Esophagus squamous epithelium (tissue), 5 donors: ENCODE results near the gene NR1H3. TPM values are rescaled to one million over a fixed set of nuclear protein-coding genes. Genes with fewer than 3 reads are reported as not detected.

ENCODE experiments used
- DNase-seq: peaks from one replicate; lab custom pipeline; 2025; lab: John Stamatoyannopoulos, UW
- H3K27ac ChIP-seq, 4 donors: fragments of 200-600 bp; sonication (generic); one replicate each; pipeline ENCODE4 v1.5.1; 2016 to 2019; ENCODE audit warnings: mild to moderate bottlenecking in 1 of 4
- H3K27me3 ChIP-seq, 4 donors: fragments of 200-600 bp; sonication (generic); 1 replicate in 3 of 4; 2 replicates in 1 of 4; pipeline versions ENCODE4 v1.5.1 to v1.6.0; 2017 to 2021; ENCODE audit warnings: antibody characterized with exemption in 1 of 4
- H3K36me3 ChIP-seq, 3 donors: fragments of 200-600 bp; sonication (generic); one replicate each; pipeline ENCODE4 v1.5.1; 2016 to 2019
- H3K4me1 ChIP-seq, 3 donors: fragments of 200-600 bp; sonication (generic); one replicate each; pipeline ENCODE4 v1.5.1; 2017 to 2019
- H3K4me3 ChIP-seq, 4 donors: fragments of 200-600 bp; sonication (generic); 1 replicate in 3 of 4; 2 replicates in 1 of 4; pipeline ENCODE4 v1.5.1; 2016 to 2019; ENCODE audit warnings: mild to moderate bottlenecking in 2 of 4, moderate library complexity in 1 of 4
- H3K9me3 ChIP-seq, 3 donors: fragments of 200-600 bp; sonication (generic); one replicate each; pipeline ENCODE4 v1.5.1; 2016 to 2019
- POLR2A ChIP-seq, 4 donors: fragments of 450-650 bp; IDR thresholded peaks; one replicate each; pipeline ENCODE4 v1.6.1; 2017; ENCODE audit warnings: antibody characterized with exemption in 4 of 4, mild to moderate bottlenecking in 4 of 4, moderate library complexity in 3 of 4
- WGBS, 2 donors: methylation state at CpG; one replicate each; pipeline ENCODE4 v1.1.5; 2018; 5-methylcytosine and 5-hydroxymethylcytosine counted together
- intact Hi-C: fragments of 100-400 bp; cut with DNase I; formaldehyde crosslinking; loops from one replicate; pipeline ENCODE4 v1.15.0; 2022
- total RNA-seq, 4 donors: library from RNA; depleted of rRNA; stranded (reverse); fragments of >200 nt; gene quantifications; one replicate each; pipeline ENCODE4 v1.1.0, GENCODE V29; 2016
- TF ChIP-seq, protein P1 (sequence below), 6 experiments: fragments of 450-650 bp in 4 of 6; fragments of 200-600 bp in 2 of 6; sonication (generic) in 2 of 6; IDR thresholded peaks; one replicate each; pipeline ENCODE4 v1.5.1; 2016 to 2019; ENCODE audit warnings: antibody characterized with exemption in 6 of 6, mild to moderate bottlenecking in 4 of 6, moderate library complexity in 4 of 6
- donor health status: DM: yes; HTN: yes; CAD: no.

The NR1H3 gene
- total RNA-seq, 4 donors from 2014 or later, result 2.4 to 24.8 (median 12.5) TPM

DNA sequence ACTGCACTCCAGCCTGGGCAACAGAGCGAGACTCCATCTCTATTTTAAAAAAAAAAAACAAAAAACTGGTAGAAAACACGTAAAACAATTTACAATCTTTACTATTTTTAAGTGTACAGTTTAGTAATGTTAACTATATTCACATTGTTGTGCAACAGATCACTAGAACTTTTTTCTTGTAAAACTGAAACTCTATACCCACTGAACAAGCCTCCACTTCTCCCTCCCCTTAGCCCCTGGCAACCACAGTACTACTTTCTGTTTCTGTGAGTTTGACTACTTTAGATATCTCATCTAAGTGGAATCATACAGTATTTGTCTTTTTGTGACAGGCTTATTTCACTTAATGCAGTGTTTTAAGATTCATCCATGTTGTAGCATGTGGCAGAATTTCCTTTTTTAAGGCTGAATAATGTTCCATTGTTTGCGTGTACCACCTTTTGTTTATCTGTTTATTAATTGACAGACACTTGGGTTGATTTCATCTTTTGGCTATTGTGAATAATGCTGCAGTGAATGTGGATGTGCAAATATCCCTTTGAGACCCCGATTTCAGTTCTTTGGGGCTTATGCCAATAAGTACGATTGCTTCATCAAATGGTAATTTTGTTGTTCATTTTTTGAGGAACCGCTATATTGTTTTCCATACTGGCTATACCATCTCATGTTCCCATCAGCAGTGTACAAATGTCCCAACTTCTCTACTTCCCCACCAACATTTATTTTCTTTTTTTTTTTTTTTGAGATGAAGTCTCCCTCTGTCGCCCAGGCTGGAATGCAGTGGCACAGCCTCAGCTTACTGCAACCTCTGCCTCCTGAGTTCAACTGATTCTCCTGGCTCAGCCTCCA lies 32.0 kb upstream of the NR1H3 start:
- intact Hi-C loops, result no loop called here
- H3K36me3 ChIP-seq, result peaks cover 4 to 100% (median 7%) of the 10 kb centered on the region in 3 donors
- no peaks in the 10 kb centered on the region for H3K9me3 ChIP-seq
- no peaks in the 10 kb centered on the region for H3K27me3 ChIP-seq
- H3K4me1 ChIP-seq, result peaks cover 0 to 1% (median under 1%) of the 10 kb centered on the region in 3 donors
- no peak overlapping the region for H3K4me3 ChIP-seq
- no peak overlapping the region for H3K27ac ChIP-seq
- no peak for DNase-seq
- 85 to 94% methylated on average over 7 of the region's 7 CpGs for WGBS, 2 donors
- TF ChIP-seq, protein P1, sequence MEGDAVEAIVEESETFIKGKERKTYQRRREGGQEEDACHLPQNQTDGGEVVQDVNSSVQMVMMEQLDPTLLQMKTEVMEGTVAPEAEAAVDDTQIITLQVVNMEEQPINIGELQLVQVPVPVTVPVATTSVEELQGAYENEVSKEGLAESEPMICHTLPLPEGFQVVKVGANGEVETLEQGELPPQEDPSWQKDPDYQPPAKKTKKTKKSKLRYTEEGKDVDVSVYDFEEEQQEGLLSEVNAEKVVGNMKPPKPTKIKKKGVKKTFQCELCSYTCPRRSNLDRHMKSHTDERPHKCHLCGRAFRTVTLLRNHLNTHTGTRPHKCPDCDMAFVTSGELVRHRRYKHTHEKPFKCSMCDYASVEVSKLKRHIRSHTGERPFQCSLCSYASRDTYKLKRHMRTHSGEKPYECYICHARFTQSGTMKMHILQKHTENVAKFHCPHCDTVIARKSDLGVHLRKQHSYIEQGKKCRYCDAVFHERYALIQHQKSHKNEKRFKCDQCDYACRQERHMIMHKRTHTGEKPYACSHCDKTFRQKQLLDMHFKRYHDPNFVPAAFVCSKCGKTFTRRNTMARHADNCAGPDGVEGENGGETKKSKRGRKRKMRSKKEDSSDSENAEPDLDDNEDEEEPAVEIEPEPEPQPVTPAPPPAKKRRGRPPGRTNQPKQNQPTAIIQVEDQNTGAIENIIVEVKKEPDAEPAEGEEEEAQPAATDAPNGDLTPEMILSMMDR (IDR thresholded peaks at IDR 0.05), result no peak
- TF ChIP-seq POLR2A (IDR thresholded peaks at IDR 0.05), result no peak

DNA sequence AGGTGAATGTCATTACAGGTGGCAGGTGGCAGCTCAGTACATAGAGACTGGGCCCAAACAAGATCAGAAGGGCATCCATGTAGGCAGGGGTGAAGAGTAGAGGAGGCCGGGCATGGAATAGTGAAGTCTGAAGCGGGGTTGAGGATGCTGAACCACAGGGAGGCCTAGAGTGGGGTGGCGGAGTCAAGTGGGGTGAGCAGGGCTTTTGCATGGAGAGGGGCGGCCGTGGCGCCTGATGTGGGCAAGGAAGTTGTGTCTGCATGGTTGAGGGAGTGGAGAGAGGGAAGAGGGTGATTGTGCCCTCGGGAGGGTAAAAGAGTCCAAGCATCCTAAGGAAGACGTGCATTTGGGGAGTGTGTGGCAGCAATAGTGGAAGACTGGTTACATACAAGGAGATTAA lies 28.6 kb upstream of the NR1H3 start:
- TF ChIP-seq, protein P1 (IDR thresholded peaks at IDR 0.05), result no peak
- no peak for TF ChIP-seq POLR2A (IDR thresholded peaks at IDR 0.05)
- Histone ChIP-seq H3K27ac (no peak overlapping the region), H3K4me1 (peaks cover 0 to 5% (median 0%) of the 10 kb centered on the region in 3 donors), H3K36me3 (peaks cover 0 to 94% (median 3%) of the 10 kb centered on the region in 3 donors), H3K4me3 (no peak overlapping the region), H3K27me3 (no peaks in the 10 kb centered on the region), H3K9me3 (no peaks in the 10 kb centered on the region)
- intact Hi-C loops, result no loop called here
- DNase-seq, result no peak
- WGBS, 2 donors, result 85 to 91% methylated on average over 8 of the region's 8 CpGs

DNA sequence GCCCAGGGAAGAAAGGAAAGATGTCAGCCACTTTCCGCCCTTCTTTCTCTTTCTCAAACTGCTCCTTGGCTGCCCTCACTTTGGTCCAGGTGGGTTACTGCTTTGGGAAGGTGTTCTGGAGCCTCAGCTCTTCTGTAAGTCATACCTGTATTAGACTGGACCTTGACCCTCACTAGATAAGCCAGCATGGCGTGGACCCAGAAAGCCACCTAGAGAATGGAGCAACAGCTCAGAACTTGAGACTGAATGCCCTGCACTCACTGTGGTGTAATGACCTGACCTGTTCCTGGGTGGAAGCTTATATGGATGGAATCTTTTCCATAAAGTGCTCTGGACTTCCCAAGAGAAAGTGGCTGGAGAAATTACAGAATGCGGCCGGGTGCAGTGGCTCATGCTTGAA lies 24.7 kb upstream of the NR1H3 start:
- 94 to 96% methylated on average over 2 to 4 of the region's 4 CpGs for WGBS, 2 donors
- H3K36me3 ChIP-seq, result peaks cover 0 to 93% (median 1%) of the 10 kb centered on the region in 3 donors
- TF ChIP-seq, protein P1 (IDR thresholded peaks at IDR 0.05), result no peak
- TF ChIP-seq POLR2A (IDR thresholded peaks at IDR 0.05), result no peak
- H3K27me3 ChIP-seq, result no peaks in the 10 kb centered on the region
- H3K4me1 ChIP-seq, result peaks cover 0 to 12% (median 0%) of the 10 kb centered on the region in 3 donors
- no peak overlapping the region for H3K27ac ChIP-seq
- no peak overlapping the region for H3K4me3 ChIP-seq
- no peaks in the 10 kb centered on the region for H3K9me3 ChIP-seq
- intact Hi-C loops, result no loop called here
- no peak for DNase-seq

DNA sequence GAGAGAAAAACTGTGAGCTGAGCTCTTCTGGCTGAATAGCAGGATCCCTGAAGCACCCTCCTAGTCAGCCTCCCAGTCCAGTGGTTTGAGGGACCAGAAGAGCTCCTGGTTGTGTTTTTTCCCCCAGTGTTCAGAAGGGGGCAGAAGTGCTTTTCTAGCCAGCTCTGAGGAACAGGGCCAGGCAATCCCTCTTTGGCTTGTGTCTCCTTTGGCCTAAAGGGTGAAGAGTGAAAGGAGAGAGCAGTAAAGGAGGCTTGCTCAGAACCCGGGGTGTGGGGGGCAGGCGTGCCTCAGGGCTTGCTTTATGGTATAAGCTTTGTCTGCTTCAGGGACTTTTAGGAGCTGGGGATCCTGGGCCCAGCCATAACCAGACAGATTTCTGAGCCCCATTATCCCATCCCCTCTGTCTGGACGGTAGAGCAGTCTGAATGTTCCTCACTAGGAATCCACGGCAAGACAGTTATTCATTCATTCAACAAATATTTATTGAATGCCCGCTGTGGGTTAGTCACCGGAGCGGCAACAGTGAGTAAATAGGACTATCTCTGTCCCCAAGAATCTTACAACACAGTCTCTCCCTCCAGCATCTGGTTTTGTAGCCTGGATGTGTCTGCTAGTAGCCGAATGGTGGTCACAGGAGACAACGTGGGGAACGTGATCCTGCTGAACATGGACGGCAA lies 23.7 kb upstream of the NR1H3 start:
- no peak for DNase-seq
- intact Hi-C loops, result no loop called here
- no peaks in the 10 kb centered on the region for H3K27me3 ChIP-seq
- H3K4me3 ChIP-seq, result peak overlapping the region in 1 of 4 donors; percentile 13
- H3K27ac ChIP-seq, result peak overlapping the region in 2 of 4 donors; percentile 19 to 35
- H3K9me3 ChIP-seq, result no peaks in the 10 kb centered on the region
- peaks cover under 1 to 93% (median 11%) of the 10 kb centered on the region in 3 donors for H3K36me3 ChIP-seq
- peaks cover 0 to 12% (median 0%) of the 10 kb centered on the region in 3 donors for H3K4me1 ChIP-seq
- TF ChIP-seq, protein P1 (IDR thresholded peaks at IDR 0.05), result peak in 2 of 6 experiments; percentile 9 to 12
- no peak for TF ChIP-seq POLR2A (IDR thresholded peaks at IDR 0.05)
- WGBS, 2 donors, result 71 to 73% methylated on average over 11 of the region's 11 CpGs
